GM21447 (cell line): ENCODE data around the gene LAMA1.

Source experiments
- ATAC-seq: cut with Tn5 transposase; IDR thresholded peaks from one replicate; pipeline ENCODE4 v1.9.1; 2021; ENCODE audit not compliant: unreplicated experiment

Gene LAMA1

GRCh38 chr18:7116001-7116730, 1.4 kb downstream of the LAMA1 start:
- no peak for ATAC-seq

- ATAC-seq, result no peak
Observed at GRCh38 chr18:7112936-7113335, 4.7 kb downstream of the LAMA1 start.

GRCh38 chr18:7111134-7111533, 6.5 kb downstream of the LAMA1 start:
- no peak for ATAC-seq

GRCh38 chr18:7105943-7106342, 11.7 kb downstream of the LAMA1 start:
- ATAC-seq, result no peak

GRCh38 chr18:7105268-7105667, 12.3 kb downstream of the LAMA1 start:
- ATAC-seq, result no peak

GRCh38 chr18:7104649-7105048, 12.9 kb downstream of the LAMA1 start:
- ATAC-seq, result no peak

GRCh38 chr18:7102131-7102530, 15.5 kb downstream of the LAMA1 start:
- ATAC-seq, result no peak

GRCh38 chr18:7096838-7097237, 20.8 kb downstream of the LAMA1 start:
- ATAC-seq, result no peak

GRCh38 chr18:7094427-7094826, 23.2 kb downstream of the LAMA1 start:
- no peak for ATAC-seq

GRCh38 chr18:7090771-7091170, 26.8 kb downstream of the LAMA1 start:
- no peak for ATAC-seq

- ATAC-seq, result no peak
Observed at GRCh38 chr18:7089369-7089768, 28.2 kb downstream of the LAMA1 start.

- ATAC-seq, result no peak
Observed at GRCh38 chr18:7084080-7085065, 33.2 kb downstream of the LAMA1 start.

- no peak for ATAC-seq
Observed at GRCh38 chr18:7082671-7083070, 34.9 kb downstream of the LAMA1 start.

GRCh38 chr18:7079231-7079630, 38.4 kb downstream of the LAMA1 start:
- ATAC-seq, result no peak

- no peak for ATAC-seq
Observed at GRCh38 chr18:7072593-7072992, 45.0 kb downstream of the LAMA1 start.

GRCh38 chr18:7071600-7071999, 46.0 kb downstream of the LAMA1 start:
- no peak for ATAC-seq

- no peak for ATAC-seq
Observed at GRCh38 chr18:7070466-7070865, 47.1 kb downstream of the LAMA1 start.

GRCh38 chr18:7068871-7069590, 48.6 kb downstream of the LAMA1 start:
- no peak for ATAC-seq

GRCh38 chr18:7066965-7067555, 50.5 kb downstream of the LAMA1 start:
- no peak for ATAC-seq

- ATAC-seq, result no peak
Observed at GRCh38 chr18:7065736-7066135, 51.9 kb downstream of the LAMA1 start.

- no peak for ATAC-seq
Observed at GRCh38 chr18:7064346-7064745, 53.3 kb downstream of the LAMA1 start.
